CD14-positive monocyte (primary cell): ENCODE data around the gene TTC28. TPM values are rescaled to one million over a fixed set of nuclear protein-coding genes. Genes with fewer than 3 reads are reported as not detected.

Source experiments
- DNase-seq, 3 donors: peaks; one replicate each; pipeline ENCODE4 v3.0.0-alpha.2; 2011 to 2022
- H2AFZ ChIP-seq: 2 replicates; pipeline ENCODE4 v1.6.0; 2012; ENCODE audit warnings: mild to moderate bottlenecking, low read depth, low read length, inconsistent platforms; ENCODE audit not compliant: insufficient read depth, poor library complexity, severe bottlenecking
- H3K27ac ChIP-seq, 2 donors: 1 replicate in 1 of 2; 2 replicates in 1 of 2; pipeline ENCODE4 v1.5.1; 2012 to 2013; ENCODE audit warnings: low read length in 2 of 2, control low read depth in 1 of 2, inconsistent platforms in 1 of 2, low read depth in 1 of 2, mild to moderate bottlenecking in 1 of 2
- H3K27me3 ChIP-seq, 2 donors: one replicate each; pipeline versions ENCODE4 v1.6.0 to v1.6.1; 2011 to 2013; ENCODE audit warnings: low read length in 2 of 2; ENCODE audit not compliant: control insufficient read depth in 2 of 2, insufficient read depth in 2 of 2
- H3K36me3 ChIP-seq, 2 donors: replicated peaks in 1 of 2; 1 replicate in 1 of 2; 2 replicates in 1 of 2; pipeline versions ENCODE4 v1.5.1 to v1.6.1; 2012 to 2013; ENCODE audit warnings: low read length in 2 of 2, control low read depth in 1 of 2, inconsistent platforms in 1 of 2, mild to moderate bottlenecking in 1 of 2; ENCODE audit not compliant: insufficient read depth in 2 of 2, control insufficient read depth in 1 of 2
- H3K4me1 ChIP-seq, 2 donors: 1 replicate in 1 of 2; 2 replicates in 1 of 2; pipeline versions ENCODE4 v1.5.1 to v1.6.1; 2012 to 2013; ENCODE audit warnings: low read length in 2 of 2, control low read depth in 1 of 2, inconsistent platforms in 1 of 2, mild to moderate bottlenecking in 1 of 2, moderate library complexity in 1 of 2; ENCODE audit not compliant: insufficient read depth in 2 of 2, control insufficient read depth in 1 of 2
- H3K4me2 ChIP-seq: replicated peaks from 2 replicates; pipeline ENCODE3; 2012; ENCODE audit warnings: low read length, moderate library complexity, mild to moderate bottlenecking; ENCODE audit not compliant: poor library complexity, severe bottlenecking; ENCODE audit errors: extremely low read depth
- H3K4me3 ChIP-seq, 3 experiments: fragments of 200-600 bp in 1 of 3; sonication (generic) in 1 of 3; replicated peaks in 1 of 3; 1 replicate in 2 of 3; 2 replicates in 1 of 3; pipeline ENCODE4 v1.5.1; 2011 to 2013; ENCODE audit warnings: low read length in 3 of 3, mild to moderate bottlenecking in 3 of 3, control low read depth in 2 of 3, low read depth in 2 of 3, inconsistent platforms in 1 of 3, moderate library complexity in 1 of 3
- H3K79me2 ChIP-seq: 2 replicates; pipeline ENCODE4 v1.6.0; 2012; ENCODE audit warnings: mild to moderate bottlenecking, control low read depth, inconsistent platforms, low read length, moderate library complexity; ENCODE audit not compliant: insufficient read depth
- H3K9ac ChIP-seq: 2 replicates; pipeline ENCODE4 v1.6.0; 2017; ENCODE audit warnings: low read length, mild to moderate bottlenecking; ENCODE audit not compliant: insufficient read depth, poor library complexity, severe bottlenecking
- H3K9me3 ChIP-seq, 2 donors: replicated peaks in 1 of 2; 1 replicate in 1 of 2; 2 replicates in 1 of 2; pipeline versions ENCODE4 v1.5.1 to v1.6.1; 2012 to 2013; ENCODE audit warnings: low read length in 2 of 2, control low read depth in 1 of 2; ENCODE audit not compliant: control insufficient read depth in 1 of 2, insufficient read depth in 1 of 2
- H4K20me1 ChIP-seq: 2 replicates; pipeline ENCODE4 v1.6.0; 2012; ENCODE audit warnings: mild to moderate bottlenecking, low read length, control low read depth, moderate library complexity; ENCODE audit not compliant: insufficient read depth
- H3K27ac Mint-ChIP-seq, 7 donors: one replicate each; pipeline ENCODE4 v1.8.0; 2020; ENCODE audit warnings: mild to moderate bottlenecking in 7 of 7, mixed read lengths in 7 of 7, moderate library complexity in 6 of 7, inconsistent platforms in 2 of 7
- H3K27me3 Mint-ChIP-seq, 3 donors: one replicate each; pipeline ENCODE4 v1.8.0; 2021 to 2022; ENCODE audit warnings: low read depth in 3 of 3, mild to moderate bottlenecking in 3 of 3, mixed read lengths in 3 of 3, moderate library complexity in 3 of 3, inconsistent platforms in 1 of 3
- H3K36me3 Mint-ChIP-seq, 2 donors: one replicate each; pipeline ENCODE4 v1.8.0; 2020; ENCODE audit warnings: mixed read lengths in 2 of 2, inconsistent platforms in 1 of 2, mild to moderate bottlenecking in 1 of 2
- H3K4me1 Mint-ChIP-seq: one replicate; pipeline ENCODE4 v1.8.0; 2020; ENCODE audit warnings: mild to moderate bottlenecking, mixed read lengths
- H3K4me3 Mint-ChIP-seq, 2 donors: one replicate each; pipeline ENCODE4 v1.8.0; 2020; ENCODE audit warnings: mild to moderate bottlenecking in 2 of 2, mixed read lengths in 2 of 2, moderate library complexity in 1 of 2
- H3K9me3 Mint-ChIP-seq, 7 donors: one replicate each; pipeline ENCODE4 v1.8.0; 2020 to 2022; ENCODE audit warnings: mixed read lengths in 7 of 7, mild to moderate bottlenecking in 6 of 7, moderate library complexity in 6 of 7, inconsistent platforms in 2 of 7
- WGBS: methylation state at CpG from one replicate; pipeline ENCODE4 v1.1.5; 2013; ENCODE audit warnings: missing lambda C conversion rate; ENCODE audit not compliant: insufficient coverage; 5-methylcytosine and 5-hydroxymethylcytosine counted together
- intact Hi-C, 2 donors: fragments of 100-400 bp; cut with micrococcal nuclease; formaldehyde crosslinking; loops; one replicate each; pipeline versions ENCODE4 v1.15.0 to v1.15.1; 2023
- polyA plus RNA-seq, 3 donors: library from polyadenylated mRNA; depleted of rRNA in 1 of 3; unstranded in 2 of 3; stranded (reverse) in 1 of 3; fragments of 300-500 nt in 2 of 3; fragments of >200 nt in 1 of 3; fragmentation: Illumina TruSeq in 2 of 3; gene quantifications; 1 replicate in 2 of 3; 2 replicates in 1 of 3; pipeline ENCODE4 v1.2.3, GENCODE V29; 2012 to 2021
- TF ChIP-seq, protein P1 (sequence below): fragments of 200-600 bp; IDR thresholded peaks from one replicate; pipeline ENCODE4 v1.8.0; 2022; ENCODE audit warnings: antibody characterized with exemption, mild to moderate bottlenecking

TTC28 gene
- polyA plus RNA-seq, 3 donors = 0.24 to 0.61 TPM; not detected in 1

DNA sequence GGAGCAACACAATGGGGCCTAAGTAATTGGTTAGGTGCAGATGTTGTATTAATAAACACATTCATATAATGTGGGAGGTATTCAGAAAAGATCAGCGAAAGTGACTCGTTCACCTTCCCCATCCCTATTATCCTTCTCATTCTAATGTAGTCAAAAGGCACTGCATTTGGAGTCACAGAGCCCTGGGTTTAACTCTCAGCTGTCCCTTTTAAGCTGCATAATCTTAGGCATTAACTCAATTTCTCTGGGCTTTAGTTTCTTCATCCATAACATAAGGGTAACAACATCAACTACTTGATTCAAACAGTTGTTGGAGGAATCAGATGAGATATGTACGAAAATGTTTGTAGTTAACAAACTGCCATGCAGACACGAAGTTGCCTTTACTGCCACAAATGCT, 573.0 kb downstream of the TTC28 start:
- H3K4me1 ChIP-seq = peaks cover 0 to 3% of the 10 kb centered on the region in 2 donors
- peaks cover 0 to 2% (median 0%) of the 10 kb centered on the region in 3 donors for H3K27me3 Mint-ChIP-seq
- peaks cover 10% of the 10 kb centered on the region for H3K4me1 Mint-ChIP-seq
- H4K20me1 ChIP-seq = no peaks in the 10 kb centered on the region
- H3K9ac ChIP-seq = no peak overlapping the region
- H3K79me2 ChIP-seq = no peaks in the 10 kb centered on the region
- H3K4me2 ChIP-seq = no peak overlapping the region
- H3K9me3 Mint-ChIP-seq = no peaks in the 10 kb centered on the region
- H3K4me3 ChIP-seq = no peak overlapping the region
- no peaks in the 10 kb centered on the region for H3K36me3 ChIP-seq
- intact Hi-C loops = no loop called here
- H3K27ac Mint-ChIP-seq = no peak overlapping the region
- no peak overlapping the region for H3K4me3 Mint-ChIP-seq
- H3K27me3 ChIP-seq = no peaks in the 10 kb centered on the region
- WGBS = 100% methylated on average over 1 of the region's 4 CpGs
- H2AFZ ChIP-seq = no peak overlapping the region
- TF ChIP-seq, protein P1, sequence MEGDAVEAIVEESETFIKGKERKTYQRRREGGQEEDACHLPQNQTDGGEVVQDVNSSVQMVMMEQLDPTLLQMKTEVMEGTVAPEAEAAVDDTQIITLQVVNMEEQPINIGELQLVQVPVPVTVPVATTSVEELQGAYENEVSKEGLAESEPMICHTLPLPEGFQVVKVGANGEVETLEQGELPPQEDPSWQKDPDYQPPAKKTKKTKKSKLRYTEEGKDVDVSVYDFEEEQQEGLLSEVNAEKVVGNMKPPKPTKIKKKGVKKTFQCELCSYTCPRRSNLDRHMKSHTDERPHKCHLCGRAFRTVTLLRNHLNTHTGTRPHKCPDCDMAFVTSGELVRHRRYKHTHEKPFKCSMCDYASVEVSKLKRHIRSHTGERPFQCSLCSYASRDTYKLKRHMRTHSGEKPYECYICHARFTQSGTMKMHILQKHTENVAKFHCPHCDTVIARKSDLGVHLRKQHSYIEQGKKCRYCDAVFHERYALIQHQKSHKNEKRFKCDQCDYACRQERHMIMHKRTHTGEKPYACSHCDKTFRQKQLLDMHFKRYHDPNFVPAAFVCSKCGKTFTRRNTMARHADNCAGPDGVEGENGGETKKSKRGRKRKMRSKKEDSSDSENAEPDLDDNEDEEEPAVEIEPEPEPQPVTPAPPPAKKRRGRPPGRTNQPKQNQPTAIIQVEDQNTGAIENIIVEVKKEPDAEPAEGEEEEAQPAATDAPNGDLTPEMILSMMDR = no peak
- no peaks in the 10 kb centered on the region for H3K9me3 ChIP-seq
- DNase-seq = no peak
- H3K27ac ChIP-seq = no peak overlapping the region
- H3K36me3 Mint-ChIP-seq = no peaks in the 10 kb centered on the region

DNA sequence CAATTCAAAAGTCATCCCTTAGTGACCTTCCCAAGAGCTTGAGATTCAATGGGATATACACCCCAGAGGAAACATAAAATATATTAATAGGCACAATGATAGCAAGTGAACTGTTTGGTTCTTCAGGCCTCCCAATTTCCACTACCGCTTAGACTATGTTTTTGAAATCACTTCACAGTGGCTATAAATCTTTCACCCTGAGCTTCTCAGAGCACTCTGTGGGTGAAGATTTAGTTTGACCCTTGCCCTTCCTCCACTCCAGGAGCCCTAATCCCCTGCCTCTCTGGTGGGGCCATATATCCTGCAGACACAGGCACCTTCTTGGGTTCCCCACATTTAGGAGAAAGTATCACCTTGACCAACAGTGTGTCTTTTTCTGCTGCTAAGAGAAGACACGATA, 573.7 kb downstream of the TTC28 start:
- Histone ChIP-seq H3K4me1 (peaks cover 0 to 3% of the 10 kb centered on the region in 2 donors), H3K27ac (no peak overlapping the region), H3K4me3 (no peak overlapping the region), H3K79me2 (no peaks in the 10 kb centered on the region), H3K27me3 (no peaks in the 10 kb centered on the region), H3K36me3 (no peaks in the 10 kb centered on the region), H2AFZ (no peak overlapping the region), H4K20me1 (no peaks in the 10 kb centered on the region), H3K9me3 (no peaks in the 10 kb centered on the region), H3K9ac (no peak overlapping the region), H3K4me2 (no peak overlapping the region)
- H3K27me3 Mint-ChIP-seq = peaks cover 0 to 2% (median 0%) of the 10 kb centered on the region in 3 donors
- intact Hi-C loops = no loop called here
- TF ChIP-seq, protein P1 = no peak
- H3K4me1 Mint-ChIP-seq = peaks cover 10% of the 10 kb centered on the region
- no peak overlapping the region for H3K27ac Mint-ChIP-seq
- no peak for DNase-seq
- H3K36me3 Mint-ChIP-seq = no peaks in the 10 kb centered on the region
- no peak overlapping the region for H3K4me3 Mint-ChIP-seq
- no CpG with 5 or more reads among the region's 2 CpGs for WGBS
- no peaks in the 10 kb centered on the region for H3K9me3 Mint-ChIP-seq
